ENCODE measurements around the gene KCNIP4. TPM values are rescaled to one million over a fixed set of nuclear protein-coding genes. Genes with fewer than 3 reads are reported as not detected.

Gene KCNIP4
- total RNA-seq, 1 donor from 2014 or later = 0.39 TPM

GRCh38 chr4:21757248-21757647, 191.3 kb downstream of the KCNIP4 start:
- no peak overlapping the region for H3K27ac ChIP-seq
- no peaks in the 10 kb centered on the region for H3K79me2 ChIP-seq (ENCODE audit: low read depth)
- Mint-ChIP-seq H3K27me3 (ENCODE audit: insufficient read depth, low read depth) (no peaks in the 10 kb centered on the region), H3K4me1 (no peaks in the 10 kb centered on the region), H3K4me3 (no peak overlapping the region), H3K36me3 (no peaks in the 10 kb centered on the region), H3K9me3 (no peaks in the 10 kb centered on the region), H3K27ac (no peak overlapping the region)
- H3K4me1 ChIP-seq = peaks cover 2% of the 10 kb centered on the region
- no peak overlapping the region for H3K9ac ChIP-seq
- H3K27me3 ChIP-seq = no peaks in the 10 kb centered on the region
- no peak overlapping the region for H2AFZ ChIP-seq (replicated peaks)
- no peak for DNase-seq (ENCODE audit: low spot score)
- H3K9me3 ChIP-seq (ENCODE audit: low read depth) = no peaks in the 10 kb centered on the region
- H3K4me3 ChIP-seq = no peak overlapping the region
- no peaks in the 10 kb centered on the region for H3F3A ChIP-seq (ENCODE audit: low read depth)
- H3K36me3 ChIP-seq = no peaks in the 10 kb centered on the region
- TF ChIP-seq EZH2phosphoT487 (IDR thresholded peaks at IDR 0.05) = no peak
- TF ChIP-seq CTCF (IDR thresholded peaks at IDR 0.05) = no peak
- no peak for TF ChIP-seq EZH2 (IDR thresholded peaks at IDR 0.05)
- H4K20me1 ChIP-seq (ENCODE audit: low read depth) = no peaks in the 10 kb centered on the region
- no peak overlapping the region for H3K4me2 ChIP-seq

GRCh38 chr4:21753084-21753760, 195.3 kb downstream of the KCNIP4 start:
- Mint-ChIP-seq H3K27me3 (ENCODE audit: insufficient read depth, low read depth) (no peaks in the 10 kb centered on the region), H3K36me3 (no peaks in the 10 kb centered on the region), H3K9me3 (no peaks in the 10 kb centered on the region), H3K4me1 (no peaks in the 10 kb centered on the region), H3K4me3 (no peak overlapping the region), H3K27ac (no peak overlapping the region)
- Histone ChIP-seq H3K27me3 (no peaks in the 10 kb centered on the region), H3K4me2 (no peak overlapping the region), H4K20me1 (ENCODE audit: low read depth) (no peaks in the 10 kb centered on the region), H3K9me3 (ENCODE audit: low read depth) (no peaks in the 10 kb centered on the region), H3F3A (ENCODE audit: low read depth) (no peaks in the 10 kb centered on the region), H3K27ac (no peak overlapping the region), H3K4me1 (peaks cover 4% of the 10 kb centered on the region), H2AFZ (replicated peaks) (no peak overlapping the region), H3K36me3 (no peaks in the 10 kb centered on the region), H3K79me2 (ENCODE audit: low read depth) (no peaks in the 10 kb centered on the region), H3K4me3 (no peak overlapping the region), H3K9ac (no peak overlapping the region)
- TF ChIP-seq EZH2 (IDR thresholded peaks at IDR 0.05) = no peak
- no peak for TF ChIP-seq CTCF (IDR thresholded peaks at IDR 0.05)
- TF ChIP-seq EZH2phosphoT487 (IDR thresholded peaks at IDR 0.05) = no peak
- no peak for DNase-seq (ENCODE audit: low spot score)

GRCh38 chr4:21752616-21753015, 196.0 kb downstream of the KCNIP4 start:
- H3K4me1 ChIP-seq = peaks cover 4% of the 10 kb centered on the region
- Mint-ChIP-seq H3K4me1 (no peaks in the 10 kb centered on the region), H3K4me3 (no peak overlapping the region), H3K9me3 (no peaks in the 10 kb centered on the region), H3K27ac (no peak overlapping the region), H3K27me3 (ENCODE audit: insufficient read depth, low read depth) (no peaks in the 10 kb centered on the region), H3K36me3 (no peaks in the 10 kb centered on the region)
- no peaks in the 10 kb centered on the region for H3K79me2 ChIP-seq (ENCODE audit: low read depth)
- no peaks in the 10 kb centered on the region for H3K36me3 ChIP-seq
- no peak for DNase-seq (ENCODE audit: low spot score)
- no peaks in the 10 kb centered on the region for H4K20me1 ChIP-seq (ENCODE audit: low read depth)
- no peak overlapping the region for H3K27ac ChIP-seq
- no peak overlapping the region for H3K4me3 ChIP-seq
- TF ChIP-seq EZH2phosphoT487 (IDR thresholded peaks at IDR 0.05) = no peak
- no peaks in the 10 kb centered on the region for H3K27me3 ChIP-seq
- no peak overlapping the region for H2AFZ ChIP-seq (replicated peaks)
- H3K9ac ChIP-seq = no peak overlapping the region
- no peaks in the 10 kb centered on the region for H3F3A ChIP-seq (ENCODE audit: low read depth)
- H3K4me2 ChIP-seq = no peak overlapping the region
- no peaks in the 10 kb centered on the region for H3K9me3 ChIP-seq (ENCODE audit: low read depth)

- H3K4me3 Mint-ChIP-seq = no peak overlapping the region
- Histone ChIP-seq H3K27me3 (no peaks in the 10 kb centered on the region), H3K9me3 (ENCODE audit: low read depth) (no peaks in the 10 kb centered on the region), H3K9ac (no peak overlapping the region), H4K20me1 (ENCODE audit: low read depth) (no peaks in the 10 kb centered on the region), H3K4me2 (no peak overlapping the region), H3K27ac (no peak overlapping the region), H3F3A (ENCODE audit: low read depth) (no peaks in the 10 kb centered on the region), H3K79me2 (ENCODE audit: low read depth) (no peaks in the 10 kb centered on the region), H3K4me1 (peaks cover 4% of the 10 kb centered on the region), H3K4me3 (no peak overlapping the region), H2AFZ (replicated peaks) (no peak overlapping the region), H3K36me3 (no peaks in the 10 kb centered on the region)
- H3K36me3 Mint-ChIP-seq = no peaks in the 10 kb centered on the region
- H3K27me3 Mint-ChIP-seq (ENCODE audit: insufficient read depth, low read depth) = no peaks in the 10 kb centered on the region
- H3K4me1 Mint-ChIP-seq = no peaks in the 10 kb centered on the region
- no peak overlapping the region for H3K27ac Mint-ChIP-seq
- H3K9me3 Mint-ChIP-seq = no peaks in the 10 kb centered on the region
- no peak for DNase-seq (ENCODE audit: low spot score)
- no peak for TF ChIP-seq EZH2phosphoT487 (IDR thresholded peaks at IDR 0.05)
- TF ChIP-seq CTCF (IDR thresholded peaks at IDR 0.05) = no peak
- TF ChIP-seq EZH2 (IDR thresholded peaks at IDR 0.05) = no peak
These were observed 198.6 kb downstream of the KCNIP4 start for GRCh38 chr4:21749924-21750323.
